ENCODE data around the gene EHBP1L1.

- TF ChIP-seq GATA3 (IDR thresholded peaks at IDR 0.05; ENCODE audit: borderline replicate concordance) (no peak), CTCF (IDR thresholded peaks at IDR 0.05) (no peak), MAFK (IDR thresholded peaks at IDR 0.05; ENCODE audit: partially characterized antibody) (no peak), POLR2A (IDR thresholded peaks at IDR 0.05; ENCODE audit: low read length) (no peak), ZFP36 (IDR thresholded peaks at IDR 0.05; ENCODE audit: borderline replicate concordance, partially characterized antibody) (no peak), USF2 (IDR thresholded peaks at IDR 0.05) (no peak), JUNB (IDR thresholded peaks at IDR 0.05) (no peak), HES2 (IDR thresholded peaks at IDR 0.05) (no peak), CHD2 (IDR thresholded peaks at IDR 0.05; ENCODE audit: low read length, partially characterized antibody) (no peak), MAX (IDR thresholded peaks at IDR 0.05) (no peak), ELK1 (IDR thresholded peaks at IDR 0.05; ENCODE audit: low read depth, low read length) (no peak), KDM1A (IDR thresholded peaks at IDR 0.05; ENCODE audit: low read depth) (no peak)
Measured at GRCh38 chr11:65556470-65557279, 19.2 kb upstream of the EHBP1L1 start.

All from A549 (cell line).